ENCODE data around the gene SEMA4D. TPM values are rescaled to one million over a fixed set of nuclear protein-coding genes. Genes with fewer than 3 reads are reported as not detected.

The SEMA4D gene
- total and polyA plus RNA-seq, 10 donors, result 23.0 to 193 (median 157) TPM

DNA sequence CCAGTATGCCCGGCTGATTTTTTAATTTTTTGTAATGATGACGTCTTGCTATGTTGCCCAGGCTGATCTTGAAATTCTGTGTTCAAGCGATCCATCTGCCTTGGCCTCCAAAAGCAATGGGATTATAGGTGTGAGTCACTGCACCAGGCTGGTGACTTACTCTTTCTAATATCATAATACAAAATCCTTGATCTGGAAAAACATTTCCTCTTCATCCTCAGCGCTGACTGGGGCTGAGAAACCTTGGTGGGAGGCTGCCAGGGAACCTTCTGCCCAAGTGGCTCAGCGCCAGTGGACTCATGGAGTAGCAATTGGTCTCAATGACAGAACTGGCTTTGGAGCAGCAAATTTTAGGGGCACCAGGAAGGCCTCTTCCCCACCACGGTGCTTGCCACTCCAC lies 17.5 kb upstream of the SEMA4D start:
- intact Hi-C loops (cut with DNase I; ENCODE audit: low total_unique reads), result no loop called here
- WGBS, 5 donors, result 81 to 92% (median 85%) methylated on average over 6 of the region's 6 CpGs

GRCh38 chr9:89514956-89515355 lies 17.0 kb upstream of the SEMA4D start:
- TF ChIP-seq, protein P1, sequence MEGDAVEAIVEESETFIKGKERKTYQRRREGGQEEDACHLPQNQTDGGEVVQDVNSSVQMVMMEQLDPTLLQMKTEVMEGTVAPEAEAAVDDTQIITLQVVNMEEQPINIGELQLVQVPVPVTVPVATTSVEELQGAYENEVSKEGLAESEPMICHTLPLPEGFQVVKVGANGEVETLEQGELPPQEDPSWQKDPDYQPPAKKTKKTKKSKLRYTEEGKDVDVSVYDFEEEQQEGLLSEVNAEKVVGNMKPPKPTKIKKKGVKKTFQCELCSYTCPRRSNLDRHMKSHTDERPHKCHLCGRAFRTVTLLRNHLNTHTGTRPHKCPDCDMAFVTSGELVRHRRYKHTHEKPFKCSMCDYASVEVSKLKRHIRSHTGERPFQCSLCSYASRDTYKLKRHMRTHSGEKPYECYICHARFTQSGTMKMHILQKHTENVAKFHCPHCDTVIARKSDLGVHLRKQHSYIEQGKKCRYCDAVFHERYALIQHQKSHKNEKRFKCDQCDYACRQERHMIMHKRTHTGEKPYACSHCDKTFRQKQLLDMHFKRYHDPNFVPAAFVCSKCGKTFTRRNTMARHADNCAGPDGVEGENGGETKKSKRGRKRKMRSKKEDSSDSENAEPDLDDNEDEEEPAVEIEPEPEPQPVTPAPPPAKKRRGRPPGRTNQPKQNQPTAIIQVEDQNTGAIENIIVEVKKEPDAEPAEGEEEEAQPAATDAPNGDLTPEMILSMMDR (IDR thresholded peaks at IDR 0.05 in 8 of 11, conservative IDR thresholded peaks at IDR 0.05 in 3 of 11), result no peak
- Histone ChIP-seq H3K36me3 (no peaks in the 10 kb centered on the region), H3K27me3 (replicated peaks in 1 of 7) (no peaks in the 10 kb centered on the region), H3K4me3 (no peak overlapping the region), H3K4me1 (peaks cover 18 to 41% (median 31%) of the 10 kb centered on the region in 6 donors), H3K27ac (no peak overlapping the region), H3K9me3 (no peaks in the 10 kb centered on the region)
- intact Hi-C loops (cut with DNase I; ENCODE audit: low total_unique reads), result no loop called here
- DNase-seq, result no peak
- 78 to 89% (median 81%) methylated on average over 6 of the region's 6 CpGs for WGBS, 5 donors

More for the DNA sequence above, 17.5 kb upstream of the SEMA4D start:
- no peaks in the 10 kb centered on the region for H3K27me3 ChIP-seq (replicated peaks in 1 of 7)
- H3K4me3 ChIP-seq, result no peak overlapping the region
- no peak for DNase-seq
- no peaks in the 10 kb centered on the region for H3K9me3 ChIP-seq
- no peaks in the 10 kb centered on the region for H3K36me3 ChIP-seq
- TF ChIP-seq, protein P1 (IDR thresholded peaks at IDR 0.05 in 8 of 11, conservative IDR thresholded peaks at IDR 0.05 in 3 of 11), result no peak
- no peak for TF ChIP-seq POLR2AphosphoS5 (IDR thresholded peaks at IDR 0.05)
- TF ChIP-seq POLR2A (IDR thresholded peaks at IDR 0.05), result no peak
- no peak overlapping the region for H3K27ac ChIP-seq
- peaks cover 19 to 41% (median 35%) of the 10 kb centered on the region in 6 donors for H3K4me1 ChIP-seq

- Histone ChIP-seq H3K27me3 (replicated peaks in 1 of 7) (no peaks in the 10 kb centered on the region), H3K27ac (no peak overlapping the region), H3K4me1 (peaks cover 12 to 41% (median 26%) of the 10 kb centered on the region in 6 donors), H3K4me3 (no peak overlapping the region), H3K9me3 (no peaks in the 10 kb centered on the region), H3K36me3 (no peaks in the 10 kb centered on the region)
- DNase-seq, result no peak
- intact Hi-C loops (cut with DNase I; ENCODE audit: low total_unique reads), result no loop called here
- 73 to 89% (median 76%) methylated on average over 5 of the region's 5 CpGs for WGBS, 5 donors
- TF ChIP-seq POLR2AphosphoS5 (IDR thresholded peaks at IDR 0.05) (no peak), POLR2A (IDR thresholded peaks at IDR 0.05) (no peak)
- TF ChIP-seq, protein P1 (IDR thresholded peaks at IDR 0.05 in 8 of 11, conservative IDR thresholded peaks at IDR 0.05 in 3 of 11), result no peak
Measured at GRCh38 chr9:89514337-89514736, 16.4 kb upstream of the SEMA4D start.

- WGBS, 5 donors, result 81 to 91% (median 86%) methylated on average over 3 of the region's 3 CpGs
- Histone ChIP-seq H3K27ac (no peak overlapping the region), H3K4me1 (peaks cover 8 to 41% (median 25%) of the 10 kb centered on the region in 6 donors), H3K4me3 (no peak overlapping the region), H3K36me3 (no peaks in the 10 kb centered on the region), H3K27me3 (replicated peaks in 1 of 7) (no peaks in the 10 kb centered on the region), H3K9me3 (no peaks in the 10 kb centered on the region)
- intact Hi-C loops (cut with DNase I; ENCODE audit: low total_unique reads), result no loop called here
- no peak for DNase-seq
- no peak for TF ChIP-seq POLR2A (IDR thresholded peaks at IDR 0.05)
- no peak for TF ChIP-seq POLR2AphosphoS5 (IDR thresholded peaks at IDR 0.05)
- TF ChIP-seq, protein P1 (IDR thresholded peaks at IDR 0.05 in 8 of 11, conservative IDR thresholded peaks at IDR 0.05 in 3 of 11), result no peak
Measured at GRCh38 chr9:89513837-89514236, 15.9 kb upstream of the SEMA4D start.

Data from spleen (tissue), 11 donors.